Calu3 (cell line): Measurements from ENCODE around the gene LANCL3. TPM values are rescaled to one million over a fixed set of nuclear protein-coding genes. Genes with fewer than 3 reads are reported as not detected.

Experiments used
- BruUV-seq: library from RNA; stranded (reverse); fragments of 400-500 nt; replicated peaks from 2 replicates; lab custom pipeline; 2021; lab: Mats Ljungman, UMichigan
- CTCF ChIA-PET: fragments of 300-600 bp; sonication (Branson Sonifier 250); formaldehyde crosslinking; loops from one replicate; lab custom pipeline; 2022; ENCODE audit warnings: antibody characterized with exemption; lab: Charles Lee
- DNase-seq: peaks from one replicate; pipeline ENCODE4 v3.0.0; 2022
- H3K27ac Mint-ChIP-seq: one replicate; pipeline ENCODE4 v1.8.0; 2022; ENCODE audit warnings: mixed read lengths; ENCODE audit not compliant: unreplicated experiment
- H3K27me3 Mint-ChIP-seq: one replicate; pipeline ENCODE4 v1.8.0; 2022; ENCODE audit warnings: mixed read lengths; ENCODE audit not compliant: unreplicated experiment
- H3K36me3 Mint-ChIP-seq: one replicate; pipeline ENCODE4 v1.8.0; 2022; ENCODE audit warnings: mild to moderate bottlenecking, moderate library complexity, mixed read lengths; ENCODE audit not compliant: insufficient read depth, unreplicated experiment
- H3K4me1 Mint-ChIP-seq: one replicate; pipeline ENCODE4 v1.8.0; 2022; ENCODE audit warnings: mild to moderate bottlenecking, low read depth, mixed read lengths; ENCODE audit not compliant: unreplicated experiment
- H3K4me3 Mint-ChIP-seq: one replicate; pipeline ENCODE4 v1.8.0; 2022; ENCODE audit warnings: mild to moderate bottlenecking, low read depth, moderate library complexity, mixed read lengths; ENCODE audit not compliant: unreplicated experiment
- H3K9me3 Mint-ChIP-seq: one replicate; pipeline ENCODE4 v1.8.0; 2022; ENCODE audit warnings: low read depth, mixed read lengths; ENCODE audit not compliant: unreplicated experiment
- CTCF ChIP-seq: fragments of 200-600 bp; IDR thresholded peaks from one replicate; pipeline ENCODE4 v1.8.0; 2022; ENCODE audit warnings: antibody characterized with exemption; ENCODE audit not compliant: unreplicated experiment
- intact Hi-C: fragments of 100-400 bp; cut with micrococcal nuclease; formaldehyde crosslinking; loops from one replicate; pipeline ENCODE4 v1.10.0; 2022; ENCODE audit not compliant: unreplicated experiment
- total RNA-seq: library from RNA; stranded (reverse); gene quantifications from 2 replicates; pipeline ENCODE4 v1.2.3, GENCODE V29; 2022

Gene LANCL3
- total RNA-seq, 1 experiment from 2014 or later = 2.3 TPM

- no peaks in the 10 kb centered on the region for H3K27me3 Mint-ChIP-seq
- intact Hi-C loops = no loop called here
- no peak overlapping the region for H3K4me3 Mint-ChIP-seq
- peaks cover 16% of the 10 kb centered on the region for H3K36me3 Mint-ChIP-seq
- H3K4me1 Mint-ChIP-seq = peaks cover 14% of the 10 kb centered on the region
- DNase-seq = no peak
- BruUV-seq = no TSS peak
- no peak overlapping the region for H3K27ac Mint-ChIP-seq
- CTCF ChIA-PET = no interaction called here
- TF ChIP-seq CTCF = no peak
- H3K9me3 Mint-ChIP-seq = no peaks in the 10 kb centered on the region
Measured at GRCh38 chrX:37690119-37690518, 118.7 kb downstream of the LANCL3 start.

GRCh38 chrX:37692918-37693317 lies 121.5 kb downstream of the LANCL3 start:
- Mint-ChIP-seq H3K27ac (no peak overlapping the region), H3K4me3 (no peak overlapping the region), H3K4me1 (peaks cover under 1% of the 10 kb centered on the region), H3K9me3 (no peaks in the 10 kb centered on the region), H3K36me3 (no peaks in the 10 kb centered on the region), H3K27me3 (no peaks in the 10 kb centered on the region)
- TF ChIP-seq CTCF = no peak
- intact Hi-C loops = no loop called here
- DNase-seq = no peak
- no TSS peak for BruUV-seq
- CTCF ChIA-PET = no interaction called here

GRCh38 chrX:37697169-37697760 lies 125.8 kb downstream of the LANCL3 start:
- TF ChIP-seq CTCF = no peak
- Mint-ChIP-seq H3K27me3 (no peaks in the 10 kb centered on the region), H3K4me3 (no peak overlapping the region), H3K9me3 (no peaks in the 10 kb centered on the region), H3K27ac (no peak overlapping the region), H3K4me1 (no peaks in the 10 kb centered on the region), H3K36me3 (no peaks in the 10 kb centered on the region)
- intact Hi-C loops = no loop called here
- CTCF ChIA-PET = no interaction called here
- no TSS peak for BruUV-seq
- no peak for DNase-seq

GRCh38 chrX:37701588-37701987 lies 130.1 kb downstream of the LANCL3 start:
- no TSS peak for BruUV-seq
- no peaks in the 10 kb centered on the region for H3K9me3 Mint-ChIP-seq
- intact Hi-C loops = no loop called here
- TF ChIP-seq CTCF = no peak
- no peak overlapping the region for H3K4me3 Mint-ChIP-seq
- H3K4me1 Mint-ChIP-seq = no peaks in the 10 kb centered on the region
- no peak for DNase-seq
- H3K27ac Mint-ChIP-seq = no peak overlapping the region
- no peaks in the 10 kb centered on the region for H3K27me3 Mint-ChIP-seq
- H3K36me3 Mint-ChIP-seq = no peaks in the 10 kb centered on the region
- CTCF ChIA-PET = no interaction called here
